Endothelial cell of umbilical vein (primary cell): Measurements from ENCODE around the gene GRM7. TPM values are rescaled to one million over a fixed set of nuclear protein-coding genes. Genes with fewer than 3 reads are reported as not detected.
A peak's percentile ranks its signal among the peaks of the same experiment; 100 is the strongest.

Source experiments
- BruUV-seq: library from RNA; stranded (reverse); fragments of 400-500 nt; replicated peaks from 2 replicates; lab custom pipeline; 2021; lab: Mats Ljungman, UMichigan
- CTCF ChIA-PET: fragments of 300-600, 350-600 bp; sonication (Branson Sonifier 250); formaldehyde crosslinking; loops from one replicate; lab custom pipeline; 2021; ENCODE audit warnings: antibody characterized with exemption, inconsistent platforms; lab: Charles Lee
- POLR2A ChIA-PET: fragments of 300-600, 350-600 bp; sonication (Branson Sonifier 250); formaldehyde crosslinking; loops from one replicate; lab custom pipeline; 2021; ENCODE audit warnings: antibody characterized with exemption, inconsistent platforms; lab: Charles Lee
- DNase-seq: peaks from one replicate; pipeline ENCODE4 v3.0.0-alpha.2; 2011; ENCODE audit warnings: low read depth, low spot score
- FAIRE-seq: peaks from 2 replicates; lab custom pipeline; 2011; peaks lifted over from hg19 to GRCh38; lab: Jason Lieb, UNC
- H2AFZ ChIP-seq: 2 replicates; pipeline ENCODE4 v1.6.0; 2012; ENCODE audit warnings: low read depth, low read length, control low read depth, inconsistent platforms
- H3K27ac ChIP-seq: 2 replicates; pipeline ENCODE4 v1.5.1; 2011; ENCODE audit warnings: low read depth, mild to moderate bottlenecking, control low read depth, low read length, moderate library complexity; ENCODE audit not compliant: insufficient read depth
- H3K27me3 ChIP-seq, 2 experiments: 2 replicates each; pipeline versions ENCODE4 v1.6.0 to v1.6.1; 2011; ENCODE audit warnings: low read length in 2 of 2, mixed read lengths in 1 of 2; ENCODE audit not compliant: control insufficient read depth in 2 of 2, insufficient read depth in 2 of 2
- H3K36me3 ChIP-seq, 2 experiments: 2 replicates in 1 of 2; 3 replicates in 1 of 2; pipeline ENCODE4 v1.5.1; 2011; ENCODE audit warnings: low read length in 2 of 2, mild to moderate bottlenecking in 1 of 2, moderate library complexity in 1 of 2; ENCODE audit not compliant: control insufficient read depth in 2 of 2, insufficient read depth in 2 of 2; ENCODE audit errors: extremely low read depth in 1 of 2
- H3K4me1 ChIP-seq: 3 replicates; pipeline ENCODE4 v1.5.1; 2011; ENCODE audit warnings: mild to moderate bottlenecking, low read length; ENCODE audit not compliant: control insufficient read depth, insufficient read depth; ENCODE audit errors: extremely low read depth
- H3K4me2 ChIP-seq: 2 replicates; pipeline ENCODE4 v1.6.1; 2011; ENCODE audit warnings: low read length, control low read depth, mixed read lengths; ENCODE audit not compliant: insufficient read depth
- H3K4me3 ChIP-seq, 3 experiments: fragments of 200-600 bp in 1 of 3; sonication (generic), shearing (Covaris generic) in 1 of 3; replicated peaks in 1 of 3; 2 replicates each; pipeline ENCODE4 v1.5.1; 2011 to 2016; ENCODE audit warnings: control low read depth in 3 of 3, low read length in 3 of 3, mild to moderate bottlenecking in 2 of 3, inconsistent platforms in 1 of 3, low read depth in 1 of 3, moderate library complexity in 1 of 3; ENCODE audit not compliant: insufficient read depth in 1 of 3
- H3K79me2 ChIP-seq: 2 replicates; pipeline ENCODE4 v1.6.0; 2012; ENCODE audit warnings: low read length, inconsistent platforms; ENCODE audit not compliant: control insufficient read depth, insufficient read depth
- H3K9ac ChIP-seq: replicated peaks from 2 replicates; pipeline ENCODE3; 2011; ENCODE audit warnings: low read length, control low read depth; ENCODE audit not compliant: insufficient read depth; ENCODE audit errors: extremely low read depth
- H3K9me1 ChIP-seq: replicated peaks from 3 replicates; pipeline ENCODE4 v1.6.0; 2011; ENCODE audit warnings: mild to moderate bottlenecking, low read length; ENCODE audit not compliant: control insufficient read depth, insufficient read depth; ENCODE audit errors: extremely low read depth
- H3K9me3 ChIP-seq: replicated peaks from 2 replicates; pipeline ENCODE4 v1.5.1; 2012; ENCODE audit warnings: low read length, inconsistent platforms; ENCODE audit not compliant: control insufficient read depth, insufficient read depth
- H4K20me1 ChIP-seq: replicated peaks from 2 replicates; pipeline ENCODE3; 2011; ENCODE audit warnings: mild to moderate bottlenecking, low read length; ENCODE audit not compliant: control insufficient read depth, insufficient read depth; ENCODE audit errors: extremely low read depth
- CTCF ChIP-seq, 2 donors: IDR thresholded peaks; 1 replicate in 1 of 2; 2 replicates in 1 of 2; pipeline ENCODE4 v1.5.1; 2011; ENCODE audit warnings: low read length in 2 of 2, mild to moderate bottlenecking in 2 of 2, moderate library complexity in 2 of 2, control low read depth in 1 of 2, inconsistent platforms in 1 of 2, low read depth in 1 of 2; ENCODE audit not compliant: insufficient read depth in 1 of 2; ENCODE audit errors: extremely low read depth in 1 of 2
- EZH2 ChIP-seq: IDR thresholded peaks from 2 replicates; pipeline ENCODE4 v1.6.1; 2012; ENCODE audit warnings: borderline replicate concordance, low read depth, mild to moderate bottlenecking, moderate library complexity, low read length, inconsistent platforms; ENCODE audit not compliant: severe bottlenecking
- FOS ChIP-seq: IDR thresholded peaks from 2 replicates; pipeline ENCODE4 v1.6.1; 2011; ENCODE audit warnings: mild to moderate bottlenecking, low read length, moderate library complexity, borderline replicate concordance; ENCODE audit not compliant: insufficient read depth
- GATA2 ChIP-seq: IDR thresholded peaks from 2 replicates; pipeline ENCODE4 v1.7.0; 2011; ENCODE audit warnings: low read depth, mild to moderate bottlenecking, moderate library complexity, mixed read lengths, low read length; ENCODE audit not compliant: insufficient read length, insufficient read depth
- JUN ChIP-seq: IDR thresholded peaks from 2 replicates; pipeline ENCODE4 v1.6.1; 2011; ENCODE audit warnings: borderline replicate concordance, low read depth; ENCODE audit not compliant: insufficient read length, insufficient read depth
- MAX ChIP-seq: IDR thresholded peaks from 2 replicates; pipeline ENCODE4 v1.6.1; 2011; ENCODE audit not compliant: insufficient read depth, insufficient read length
- MYC ChIP-seq: IDR thresholded peaks from one replicate; pipeline ENCODE4 v1.6.1; 2011; ENCODE audit warnings: mild to moderate bottlenecking, low read depth, low read length
- POLR2A ChIP-seq: IDR thresholded peaks from 2 replicates; pipeline ENCODE4 v1.6.1; 2012; ENCODE audit warnings: low read depth, mild to moderate bottlenecking, control low read depth, low read length
- POLR2AphosphoS5 ChIP-seq: IDR thresholded peaks from 2 replicates; pipeline ENCODE4 v1.6.1; 2012; ENCODE audit warnings: low read depth, mild to moderate bottlenecking, control low read depth, low read length, moderate library complexity; ENCODE audit not compliant: insufficient read depth
- dilution Hi-C: fragments of 300-500 bp; cut with MboI; formaldehyde crosslinking; loops from one replicate; pipeline ENCODE4 v1.15.0; 2019; ENCODE audit warnings: low sequenced_read_pairs; ENCODE audit not compliant: extremely low pct_ligation_motif_present
- intact Hi-C: fragments of 100-400 bp; cut with micrococcal nuclease; formaldehyde crosslinking; loops from one replicate; pipeline ENCODE4 v1.10.0; 2022
- polyA plus RNA-seq, 4 experiments: library from polyadenylated mRNA; depleted of rRNA in 3 of 4; stranded (reverse) in 3 of 4; unstranded in 1 of 4; fragments of >200 nt; gene quantifications; 2 replicates each; pipeline versions ENCODE4 v1.2.1 to v1.2.3, GENCODE V29; 2011 to 2012; ENCODE audit warnings: missing spikeins in 1 of 4
- total RNA-seq: library from RNA; stranded (reverse); gene quantifications from 2 replicates; pipeline ENCODE4 v1.2.3, GENCODE V29; 2021

The GRM7 gene
- total and polyA plus RNA-seq, 2 donors (not counting 3 experiments of a cell fraction or from before 2014, with no cell fraction given), result 0.12 TPM; not detected in 1

- H3K27ac ChIP-seq, result peak overlapping the region; percentile 95
- peaks cover 55% of the 10 kb centered on the region for H3K4me1 ChIP-seq
- H4K20me1 ChIP-seq, result no peaks in the 10 kb centered on the region
- POLR2A ChIA-PET, result no interaction called here
- intact Hi-C loops, result no loop called here
- no TSS peak for BruUV-seq
- peak overlapping the region; percentile 69 for H3K4me2 ChIP-seq
- H2AFZ ChIP-seq, result no peak overlapping the region
- CTCF ChIA-PET, result interaction anchor here (1.0 to 1.6 kb wide), 4 partner anchors 21 to 205 kb away, joined by 3 to 6 read pairs (median 5); no protein-coding TSS in a partner anchor
- dilution Hi-C loops, result no loop called here
- H3K36me3 ChIP-seq, result no peaks in the 10 kb centered on the region
- no peaks in the 10 kb centered on the region for H3K27me3 ChIP-seq
- no peaks in the 10 kb centered on the region for H3K79me2 ChIP-seq
- H3K9ac ChIP-seq, result peak overlapping the region; percentile 79
- no peak overlapping the region for H3K4me3 ChIP-seq
- peak; percentile 78 for FAIRE-seq
- H3K9me1 ChIP-seq, result no peaks in the 10 kb centered on the region
- peak; percentile 22 for DNase-seq
- H3K9me3 ChIP-seq, result no peaks in the 10 kb centered on the region
- no peak for TF ChIP-seq POLR2A
- TF ChIP-seq POLR2AphosphoS5, result no peak
- no peak for TF ChIP-seq FOS
- TF ChIP-seq MYC, result no peak
- TF ChIP-seq CTCF (IDR thresholded peaks at IDR 0.05; ENCODE audit: extremely low read depth in 1 of 2, insufficient read depth in 1 of 2, low read depth in 1 of 2, low read length in 2 of 2), result no peak
- TF ChIP-seq GATA2, result no peak
- no peak for TF ChIP-seq MAX
- no peak for TF ChIP-seq JUN
- no peak for TF ChIP-seq EZH2
Measured at GRCh38 chr3:7710284-7710683, 849.4 kb downstream of the GRM7 start.
